Medulla oblongata (tissue), 1 donor: ENCODE measurements around the gene NADK.
"Not testable (repeated sequence)": the region's sequence is repeated elsewhere in the genome, so short reads cannot be mapped to it uniquely, and the experiment has no call there.

Experiments used
- DNase-seq: peaks from one replicate; pipeline ENCODE4 v3.0.0-alpha.2; 2015; ENCODE audit errors: extremely low spot score

The NADK gene

DNA sequence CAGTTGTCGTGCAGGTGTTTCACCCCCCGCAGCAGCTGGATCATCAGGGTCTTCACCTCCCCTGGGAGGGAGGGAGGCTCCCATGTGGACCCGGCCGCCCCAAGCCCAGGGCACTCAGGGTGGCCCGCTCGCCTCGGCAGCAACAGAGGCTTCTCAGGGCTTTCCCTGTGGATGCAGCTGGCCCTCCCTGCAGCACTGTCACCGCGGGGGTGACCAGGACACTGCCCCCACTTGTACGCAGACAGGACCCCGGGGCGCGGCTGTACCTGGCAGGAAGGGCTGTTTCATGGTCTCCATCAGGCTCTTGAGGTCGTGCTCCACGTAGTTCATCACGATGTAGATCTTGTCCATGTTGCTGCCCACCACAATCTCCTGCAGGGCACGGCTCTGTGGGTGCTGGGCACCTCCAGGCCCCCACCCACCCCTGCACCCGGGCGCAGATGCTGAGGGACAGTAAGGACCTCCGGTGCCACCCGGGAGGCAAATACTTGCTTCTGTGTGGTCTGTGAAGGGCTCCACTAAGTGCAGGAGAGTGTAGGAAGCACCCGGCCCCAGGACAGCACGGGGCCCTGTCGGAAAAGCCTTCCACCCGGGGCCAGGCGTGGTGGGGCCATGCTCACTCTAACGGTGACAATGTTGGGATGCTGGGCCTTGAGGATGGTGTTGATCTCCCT is 73.8 kb downstream of the NADK start:
- not testable (repeated sequence) for DNase-seq

DNA sequence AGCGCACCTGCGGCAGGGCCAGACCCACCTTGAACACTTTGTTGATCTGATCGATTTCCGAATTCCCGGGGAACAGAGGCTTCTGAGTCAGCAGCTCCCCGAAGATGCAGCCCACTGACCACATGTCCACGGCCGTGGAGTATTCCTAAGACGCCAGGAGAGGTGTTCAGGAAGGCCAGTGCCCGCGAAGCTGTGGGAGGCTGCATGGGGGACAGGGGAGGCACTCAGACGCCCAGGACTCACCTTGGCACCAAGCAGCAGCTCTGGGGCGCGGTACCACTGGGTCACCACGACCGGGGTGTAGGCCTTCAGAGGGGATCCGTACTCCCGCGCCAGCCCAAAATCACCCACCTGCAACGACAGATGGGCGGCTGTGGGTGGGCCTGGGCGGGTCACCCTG is 74.5 kb downstream of the NADK start:
- no peak for DNase-seq

DNA sequence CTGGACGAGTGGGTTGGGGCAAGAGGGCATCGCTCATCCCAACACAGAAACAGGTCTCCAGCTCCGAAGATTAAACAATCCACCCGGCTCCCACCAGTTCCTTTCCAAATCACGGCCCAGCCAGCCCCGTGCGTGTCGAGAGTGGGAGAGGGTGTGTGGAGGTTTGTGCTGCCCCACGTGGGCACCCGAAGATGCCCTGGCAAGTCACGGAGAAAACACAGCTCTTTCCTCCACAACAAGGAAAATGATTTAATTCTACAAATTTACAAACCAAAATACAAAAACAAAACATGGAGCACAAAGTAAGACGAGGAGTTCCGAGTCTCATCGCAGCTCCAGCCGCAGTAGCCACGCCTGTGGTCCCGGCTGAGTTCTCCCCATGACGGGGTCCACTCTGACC is 75.8 kb downstream of the NADK start:
- DNase-seq = not testable (repeated sequence)
